ENCODE data around the gene CAMK4. TPM values are rescaled to one million over a fixed set of nuclear protein-coding genes. Genes with fewer than 3 reads are reported as not detected.

The CAMK4 gene
- total and polyA plus RNA-seq, 2 of the 8 experiments (the other 6 are each of a cell fraction or from before 2014, with no cell fraction given) = 1.8 to 8.3 TPM

- no peak for TF ChIP-seq SIN3A (conservative IDR thresholded peaks at IDR 0.05 in 1 of 2, IDR thresholded peaks at IDR 0.05 in 1 of 2; ENCODE audit: low read depth in 1 of 2, low read length in 2 of 2)
- no peak for TF ChIP-seq CBX5 (IDR thresholded peaks at IDR 0.05; ENCODE audit: low read depth, low read length)
Measured at GRCh38 chr5:111422747-111423720, 198.8 kb downstream of the CAMK4 start (continued).

All from H1 (cell line).